ENCODE results near the gene PRSS21.

The PRSS21 gene

GRCh38 chr16:2859686-2860265 lies 42.7 kb downstream of the PRSS21 start:
- no peak for DNase-seq

DNA sequence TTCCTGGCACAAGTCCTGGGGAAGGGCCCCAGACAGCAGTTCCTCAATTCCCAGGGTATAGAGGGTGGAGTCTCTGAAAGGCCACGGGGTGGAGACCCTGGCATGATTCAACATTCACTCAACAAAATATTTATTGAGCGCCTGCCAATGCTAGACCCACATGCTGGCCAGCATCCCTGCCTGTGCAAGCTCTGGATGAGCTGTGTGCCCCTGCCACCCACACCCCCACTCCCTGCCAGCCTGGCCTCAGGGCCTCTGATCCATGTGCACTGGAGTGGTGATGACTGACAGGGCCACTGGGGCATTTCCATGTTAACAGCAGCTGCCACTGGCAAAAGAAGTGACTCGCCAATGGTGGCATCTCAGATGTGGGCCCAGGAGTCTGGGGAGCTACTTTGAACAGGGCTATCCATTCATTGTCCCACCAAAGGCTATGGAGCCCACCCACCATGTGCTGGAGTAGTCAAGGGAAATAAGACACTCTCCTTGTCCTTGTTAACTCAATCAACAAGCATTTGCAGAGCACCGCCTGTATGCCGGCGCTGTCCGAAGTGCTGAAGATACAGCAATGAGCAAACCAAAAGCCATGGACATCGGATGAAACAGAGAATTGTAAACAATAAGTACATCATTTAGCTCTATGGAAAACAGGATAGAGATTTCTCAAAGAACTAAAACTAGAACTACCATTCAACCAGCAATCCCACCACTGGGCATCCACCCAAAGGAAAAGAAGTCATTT lies 44.0 kb downstream of the PRSS21 start:
- no peak for DNase-seq

DNA sequence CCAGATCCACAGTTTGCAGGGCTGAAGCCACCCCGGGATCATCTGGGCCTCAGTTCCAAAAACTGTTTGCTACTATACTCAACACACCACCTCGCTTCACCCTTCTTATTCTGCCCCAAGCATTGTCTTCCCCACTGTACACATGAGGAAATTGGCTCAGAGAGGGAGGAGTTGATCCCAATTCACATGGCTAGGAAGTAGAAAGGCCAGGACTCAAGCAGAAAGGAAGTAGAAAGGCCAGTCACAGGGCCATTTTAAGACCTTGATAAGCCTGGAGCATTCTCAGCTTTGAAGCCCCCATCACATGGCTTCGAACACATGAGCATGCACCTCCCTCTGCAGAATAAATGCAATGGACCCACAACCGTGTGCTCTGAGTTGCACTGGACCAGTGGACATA lies 48.6 kb downstream of the PRSS21 start:
- no peak for DNase-seq

- DNase-seq, result no peak
Measured at GRCh38 chr16:2866431-2866830, 49.4 kb downstream of the PRSS21 start.

- DNase-seq, result no peak
Measured at GRCh38 chr16:2867661-2867986, 50.6 kb downstream of the PRSS21 start.

DNA sequence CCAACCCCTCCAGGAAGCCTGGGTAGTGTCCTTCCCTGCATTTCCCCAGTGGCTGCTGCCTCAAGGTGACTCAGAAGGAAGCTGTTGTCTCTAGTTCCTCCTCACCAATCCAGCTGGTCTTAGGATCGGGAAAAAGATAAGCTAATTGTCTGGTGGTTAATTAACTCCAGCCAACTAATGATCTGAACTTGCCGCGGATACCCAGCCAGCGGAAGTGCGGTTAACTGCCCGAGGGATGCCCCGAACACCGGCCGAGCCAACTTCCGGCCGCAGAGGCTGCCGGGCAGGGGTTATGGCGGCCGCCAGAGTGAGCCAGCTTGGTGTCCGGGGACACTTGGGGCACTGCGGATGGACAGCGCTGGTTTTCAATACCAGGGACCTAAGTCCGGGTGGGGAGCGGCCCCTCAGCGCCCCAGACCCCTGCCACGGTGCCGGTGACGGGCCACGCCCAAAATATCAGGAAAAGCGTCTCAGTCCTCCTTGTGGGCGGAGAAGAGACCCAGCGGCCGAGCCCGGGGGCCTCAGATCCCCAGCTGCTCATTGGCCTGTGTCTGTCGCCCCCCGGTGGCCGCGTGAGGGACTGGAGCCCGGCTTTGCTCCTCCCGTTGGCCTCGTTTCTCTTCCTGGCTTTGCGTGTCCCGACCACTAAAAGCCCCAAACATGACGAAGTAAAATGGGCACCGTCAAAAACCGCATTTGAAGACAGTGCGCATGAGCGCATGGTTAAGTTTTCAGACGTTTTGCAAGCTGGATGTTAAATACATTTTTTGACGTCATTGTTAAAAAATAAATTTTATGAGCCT lies 51.2 kb downstream of the PRSS21 start:
- DNase-seq, result peak; percentile 56 to 97 (median 89)

Data from amygdala (tissue), 56 donors.